Endothelial cell of umbilical vein (primary cell): ENCODE results near the gene FUT9. TPM values are rescaled to one million over a fixed set of nuclear protein-coding genes. Genes with fewer than 3 reads are reported as not detected.

Experiments
- BruUV-seq: library from RNA; stranded (reverse); fragments of 400-500 nt; replicated peaks from 2 replicates; lab custom pipeline; 2021; lab: Mats Ljungman, UMichigan
- CTCF ChIA-PET: fragments of 300-600, 350-600 bp; sonication (Branson Sonifier 250); formaldehyde crosslinking; loops from one replicate; lab custom pipeline; 2021; ENCODE audit warnings: antibody characterized with exemption, inconsistent platforms; lab: Charles Lee
- POLR2A ChIA-PET: fragments of 300-600, 350-600 bp; sonication (Branson Sonifier 250); formaldehyde crosslinking; loops from one replicate; lab custom pipeline; 2021; ENCODE audit warnings: antibody characterized with exemption, inconsistent platforms; lab: Charles Lee
- DNase-seq: peaks from one replicate; pipeline ENCODE4 v3.0.0-alpha.2; 2011; ENCODE audit warnings: low read depth, low spot score
- FAIRE-seq: peaks from 2 replicates; lab custom pipeline; 2011; peaks lifted over from hg19 to GRCh38; lab: Jason Lieb, UNC
- H2AFZ ChIP-seq: 2 replicates; pipeline ENCODE4 v1.6.0; 2012; ENCODE audit warnings: low read depth, low read length, control low read depth, inconsistent platforms
- H3K27ac ChIP-seq: 2 replicates; pipeline ENCODE4 v1.5.1; 2011; ENCODE audit warnings: low read depth, mild to moderate bottlenecking, control low read depth, low read length, moderate library complexity; ENCODE audit not compliant: insufficient read depth
- H3K27me3 ChIP-seq, 2 experiments: 2 replicates each; pipeline versions ENCODE4 v1.6.0 to v1.6.1; 2011; ENCODE audit warnings: low read length in 2 of 2, mixed read lengths in 1 of 2; ENCODE audit not compliant: control insufficient read depth in 2 of 2, insufficient read depth in 2 of 2
- H3K36me3 ChIP-seq, 2 experiments: 2 replicates in 1 of 2; 3 replicates in 1 of 2; pipeline ENCODE4 v1.5.1; 2011; ENCODE audit warnings: low read length in 2 of 2, mild to moderate bottlenecking in 1 of 2, moderate library complexity in 1 of 2; ENCODE audit not compliant: control insufficient read depth in 2 of 2, insufficient read depth in 2 of 2; ENCODE audit errors: extremely low read depth in 1 of 2
- H3K4me1 ChIP-seq: 3 replicates; pipeline ENCODE4 v1.5.1; 2011; ENCODE audit warnings: mild to moderate bottlenecking, low read length; ENCODE audit not compliant: control insufficient read depth, insufficient read depth; ENCODE audit errors: extremely low read depth
- H3K4me2 ChIP-seq: 2 replicates; pipeline ENCODE4 v1.6.1; 2011; ENCODE audit warnings: low read length, control low read depth, mixed read lengths; ENCODE audit not compliant: insufficient read depth
- H3K4me3 ChIP-seq, 3 experiments: fragments of 200-600 bp in 1 of 3; sonication (generic), shearing (Covaris generic) in 1 of 3; replicated peaks in 1 of 3; 2 replicates each; pipeline ENCODE4 v1.5.1; 2011 to 2016; ENCODE audit warnings: control low read depth in 3 of 3, low read length in 3 of 3, mild to moderate bottlenecking in 2 of 3, inconsistent platforms in 1 of 3, low read depth in 1 of 3, moderate library complexity in 1 of 3; ENCODE audit not compliant: insufficient read depth in 1 of 3
- H3K79me2 ChIP-seq: 2 replicates; pipeline ENCODE4 v1.6.0; 2012; ENCODE audit warnings: low read length, inconsistent platforms; ENCODE audit not compliant: control insufficient read depth, insufficient read depth
- H3K9ac ChIP-seq: replicated peaks from 2 replicates; pipeline ENCODE3; 2011; ENCODE audit warnings: low read length, control low read depth; ENCODE audit not compliant: insufficient read depth; ENCODE audit errors: extremely low read depth
- H3K9me1 ChIP-seq: replicated peaks from 3 replicates; pipeline ENCODE4 v1.6.0; 2011; ENCODE audit warnings: mild to moderate bottlenecking, low read length; ENCODE audit not compliant: control insufficient read depth, insufficient read depth; ENCODE audit errors: extremely low read depth
- H3K9me3 ChIP-seq: replicated peaks from 2 replicates; pipeline ENCODE4 v1.5.1; 2012; ENCODE audit warnings: low read length, inconsistent platforms; ENCODE audit not compliant: control insufficient read depth, insufficient read depth
- H4K20me1 ChIP-seq: replicated peaks from 2 replicates; pipeline ENCODE3; 2011; ENCODE audit warnings: mild to moderate bottlenecking, low read length; ENCODE audit not compliant: control insufficient read depth, insufficient read depth; ENCODE audit errors: extremely low read depth
- EZH2 ChIP-seq: IDR thresholded peaks from 2 replicates; pipeline ENCODE4 v1.6.1; 2012; ENCODE audit warnings: borderline replicate concordance, low read depth, mild to moderate bottlenecking, moderate library complexity, low read length, inconsistent platforms; ENCODE audit not compliant: severe bottlenecking
- FOS ChIP-seq: IDR thresholded peaks from 2 replicates; pipeline ENCODE4 v1.6.1; 2011; ENCODE audit warnings: mild to moderate bottlenecking, low read length, moderate library complexity, borderline replicate concordance; ENCODE audit not compliant: insufficient read depth
- GATA2 ChIP-seq: IDR thresholded peaks from 2 replicates; pipeline ENCODE4 v1.7.0; 2011; ENCODE audit warnings: low read depth, mild to moderate bottlenecking, moderate library complexity, mixed read lengths, low read length; ENCODE audit not compliant: insufficient read length, insufficient read depth
- JUN ChIP-seq: IDR thresholded peaks from 2 replicates; pipeline ENCODE4 v1.6.1; 2011; ENCODE audit warnings: borderline replicate concordance, low read depth; ENCODE audit not compliant: insufficient read length, insufficient read depth
- MAX ChIP-seq: IDR thresholded peaks from 2 replicates; pipeline ENCODE4 v1.6.1; 2011; ENCODE audit not compliant: insufficient read depth, insufficient read length
- MYC ChIP-seq: IDR thresholded peaks from one replicate; pipeline ENCODE4 v1.6.1; 2011; ENCODE audit warnings: mild to moderate bottlenecking, low read depth, low read length
- POLR2A ChIP-seq: IDR thresholded peaks from 2 replicates; pipeline ENCODE4 v1.6.1; 2012; ENCODE audit warnings: low read depth, mild to moderate bottlenecking, control low read depth, low read length
- POLR2AphosphoS5 ChIP-seq: IDR thresholded peaks from 2 replicates; pipeline ENCODE4 v1.6.1; 2012; ENCODE audit warnings: low read depth, mild to moderate bottlenecking, control low read depth, low read length, moderate library complexity; ENCODE audit not compliant: insufficient read depth
- dilution Hi-C: fragments of 300-500 bp; cut with MboI; formaldehyde crosslinking; loops from one replicate; pipeline ENCODE4 v1.15.0; 2019; ENCODE audit warnings: low sequenced_read_pairs; ENCODE audit not compliant: extremely low pct_ligation_motif_present
- intact Hi-C: fragments of 100-400 bp; cut with micrococcal nuclease; formaldehyde crosslinking; loops from one replicate; pipeline ENCODE4 v1.10.0; 2022
- polyA plus RNA-seq, 4 experiments: library from polyadenylated mRNA; depleted of rRNA in 3 of 4; stranded (reverse) in 3 of 4; unstranded in 1 of 4; fragments of >200 nt; gene quantifications; 2 replicates each; pipeline versions ENCODE4 v1.2.1 to v1.2.3, GENCODE V29; 2011 to 2012; ENCODE audit warnings: missing spikeins in 1 of 4
- total RNA-seq: library from RNA; stranded (reverse); gene quantifications from 2 replicates; pipeline ENCODE4 v1.2.3, GENCODE V29; 2021
- TF ChIP-seq, protein P1 (sequence below), 2 donors: IDR thresholded peaks; 1 replicate in 1 of 2; 2 replicates in 1 of 2; pipeline ENCODE4 v1.5.1; 2011; ENCODE audit warnings: low read length in 2 of 2, mild to moderate bottlenecking in 2 of 2, moderate library complexity in 2 of 2, control low read depth in 1 of 2, inconsistent platforms in 1 of 2, low read depth in 1 of 2; ENCODE audit not compliant: insufficient read depth in 1 of 2; ENCODE audit errors: extremely low read depth in 1 of 2

The FUT9 gene
- total and polyA plus RNA-seq, 2 donors (not counting 3 experiments of a cell fraction or from before 2014, with no cell fraction given), result not detected

- H3K9me1 ChIP-seq, result no peaks in the 10 kb centered on the region
- CTCF ChIA-PET, result no interaction called here
- no peaks in the 10 kb centered on the region for H3K27me3 ChIP-seq
- dilution Hi-C loops, result no loop called here
- no peaks in the 10 kb centered on the region for H3K36me3 ChIP-seq
- intact Hi-C loops, result no loop called here
- no TSS peak for BruUV-seq
- no peak overlapping the region for H2AFZ ChIP-seq
- H3K4me3 ChIP-seq, result no peak overlapping the region
- no peaks in the 10 kb centered on the region for H3K9me3 ChIP-seq
- H3K4me1 ChIP-seq, result no peaks in the 10 kb centered on the region
- DNase-seq, result no peak
- no peak overlapping the region for H3K9ac ChIP-seq
- H3K27ac ChIP-seq, result no peak overlapping the region
- H3K79me2 ChIP-seq, result no peaks in the 10 kb centered on the region
- H3K4me2 ChIP-seq, result no peak overlapping the region
- no peak for TF ChIP-seq MAX
- TF ChIP-seq JUN, result no peak
- TF ChIP-seq POLR2A, result no peak
- TF ChIP-seq, protein P1, sequence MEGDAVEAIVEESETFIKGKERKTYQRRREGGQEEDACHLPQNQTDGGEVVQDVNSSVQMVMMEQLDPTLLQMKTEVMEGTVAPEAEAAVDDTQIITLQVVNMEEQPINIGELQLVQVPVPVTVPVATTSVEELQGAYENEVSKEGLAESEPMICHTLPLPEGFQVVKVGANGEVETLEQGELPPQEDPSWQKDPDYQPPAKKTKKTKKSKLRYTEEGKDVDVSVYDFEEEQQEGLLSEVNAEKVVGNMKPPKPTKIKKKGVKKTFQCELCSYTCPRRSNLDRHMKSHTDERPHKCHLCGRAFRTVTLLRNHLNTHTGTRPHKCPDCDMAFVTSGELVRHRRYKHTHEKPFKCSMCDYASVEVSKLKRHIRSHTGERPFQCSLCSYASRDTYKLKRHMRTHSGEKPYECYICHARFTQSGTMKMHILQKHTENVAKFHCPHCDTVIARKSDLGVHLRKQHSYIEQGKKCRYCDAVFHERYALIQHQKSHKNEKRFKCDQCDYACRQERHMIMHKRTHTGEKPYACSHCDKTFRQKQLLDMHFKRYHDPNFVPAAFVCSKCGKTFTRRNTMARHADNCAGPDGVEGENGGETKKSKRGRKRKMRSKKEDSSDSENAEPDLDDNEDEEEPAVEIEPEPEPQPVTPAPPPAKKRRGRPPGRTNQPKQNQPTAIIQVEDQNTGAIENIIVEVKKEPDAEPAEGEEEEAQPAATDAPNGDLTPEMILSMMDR (IDR thresholded peaks at IDR 0.05; ENCODE audit: extremely low read depth in 1 of 2, insufficient read depth in 1 of 2, low read depth in 1 of 2, low read length in 2 of 2), result no peak
- no peak for TF ChIP-seq GATA2
- no peak for TF ChIP-seq FOS
- no peak for TF ChIP-seq POLR2AphosphoS5
- TF ChIP-seq EZH2, result no peak
- no peak for TF ChIP-seq MYC
- no peak for FAIRE-seq
- POLR2A ChIA-PET, result no interaction called here
- H4K20me1 ChIP-seq, result no peaks in the 10 kb centered on the region
Observed at GRCh38 chr6:96151707-96152106, 135.9 kb downstream of the FUT9 start.
